GM13976 (cell line): ENCODE measurements around the gene RBMS2.

Experiments used
- DNase-seq: peaks from one replicate; pipeline ENCODE4 v3.0.0; 2012; ENCODE audit warnings: low spot score
- CTCF ChIP-seq: IDR thresholded peaks from 2 replicates; pipeline ENCODE4 v1.5.1; 2012; ENCODE audit warnings: borderline replicate concordance, mild to moderate bottlenecking; ENCODE audit not compliant: insufficient read depth; ENCODE audit errors: extremely low read depth, missing control alignments, control extremely low read depth
- in situ Hi-C: fragments of 300-500 bp; cut with MboI; formaldehyde crosslinking; loops from one replicate; pipeline ENCODE4 v1.12.0; 2022; ENCODE audit warnings: low sequenced_read_pairs, mixed read lengths, inconsistent platforms; ENCODE audit not compliant: unreplicated experiment

RBMS2 gene

GRCh38 chr12:56637621-56638020 is 116.0 kb downstream of the RBMS2 start:
- no peak for TF ChIP-seq CTCF
- no peak for DNase-seq
- in situ Hi-C loops = no loop called here

DNA sequence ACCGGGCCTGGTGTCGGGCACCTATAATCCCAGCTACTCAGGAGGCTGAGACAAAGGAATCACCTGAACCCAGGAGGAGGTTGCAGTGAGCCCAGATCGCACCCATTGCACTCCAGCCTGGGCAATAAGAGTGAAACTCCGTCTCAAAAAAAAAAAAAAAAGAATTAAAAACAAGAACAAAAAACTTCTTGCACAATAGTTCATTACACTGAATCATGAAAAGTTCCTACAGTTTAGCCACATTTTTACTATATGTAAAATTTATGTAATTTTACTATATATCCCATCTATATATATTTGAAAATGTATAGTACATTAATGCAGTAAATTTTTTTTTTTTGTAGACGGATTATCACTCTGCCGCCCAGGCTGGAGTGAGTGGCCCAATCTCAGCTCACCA is 119.6 kb downstream of the RBMS2 start:
- in situ Hi-C loops = no loop called here

GRCh38 chr12:56644654-56645053 is 123.0 kb downstream of the RBMS2 start:
- TF ChIP-seq CTCF = no peak
- in situ Hi-C loops = no loop called here
- DNase-seq = no peak

More for the DNA sequence above, 119.6 kb downstream of the RBMS2 start:
- no peak for DNase-seq
- no peak for TF ChIP-seq CTCF

- no peak for DNase-seq
- in situ Hi-C loops = no loop called here
- TF ChIP-seq CTCF = peak; percentile 9
Measured at GRCh38 chr12:56645201-56645716, 123.6 kb downstream of the RBMS2 start.
